GM12864 (cell line): ENCODE data around the gene GRK7.

Experiments
- DNase-seq: peaks from one replicate; pipeline ENCODE4 v3.0.0-alpha.2; 2011; ENCODE audit warnings: low read depth
- H3K4me3 ChIP-seq: 2 replicates; pipeline ENCODE4 v1.5.1; 2011; ENCODE audit warnings: mild to moderate bottlenecking, low read depth, low read length, control low read depth
- TF ChIP-seq, protein P1 (sequence below): IDR thresholded peaks from 2 replicates; pipeline ENCODE4 v1.5.1; 2011; ENCODE audit warnings: low read depth, mild to moderate bottlenecking, moderate library complexity, low read length, control low read depth, inconsistent platforms; ENCODE audit errors: missing control alignments

Gene GRK7

DNA sequence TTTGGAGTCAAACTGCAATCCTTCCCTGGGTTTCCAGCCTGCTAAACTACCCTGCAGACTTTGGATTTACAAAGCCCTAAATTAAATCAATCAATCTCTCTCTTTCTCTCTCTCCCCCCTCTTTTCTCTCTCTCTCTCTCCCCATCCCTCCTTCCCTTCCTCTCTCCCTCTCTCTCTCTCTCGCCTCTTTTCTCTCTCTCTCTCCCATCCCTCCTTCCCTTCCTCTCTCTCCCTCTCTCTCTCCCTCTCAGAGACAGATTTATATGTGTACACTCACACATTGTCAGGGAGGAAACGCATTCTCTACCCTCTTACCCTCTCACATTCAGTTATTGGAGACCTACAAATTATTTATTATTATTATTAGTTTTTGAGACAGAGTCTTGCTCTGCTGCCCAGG, 47.0 kb downstream of the GRK7 start:
- TF ChIP-seq, protein P1, sequence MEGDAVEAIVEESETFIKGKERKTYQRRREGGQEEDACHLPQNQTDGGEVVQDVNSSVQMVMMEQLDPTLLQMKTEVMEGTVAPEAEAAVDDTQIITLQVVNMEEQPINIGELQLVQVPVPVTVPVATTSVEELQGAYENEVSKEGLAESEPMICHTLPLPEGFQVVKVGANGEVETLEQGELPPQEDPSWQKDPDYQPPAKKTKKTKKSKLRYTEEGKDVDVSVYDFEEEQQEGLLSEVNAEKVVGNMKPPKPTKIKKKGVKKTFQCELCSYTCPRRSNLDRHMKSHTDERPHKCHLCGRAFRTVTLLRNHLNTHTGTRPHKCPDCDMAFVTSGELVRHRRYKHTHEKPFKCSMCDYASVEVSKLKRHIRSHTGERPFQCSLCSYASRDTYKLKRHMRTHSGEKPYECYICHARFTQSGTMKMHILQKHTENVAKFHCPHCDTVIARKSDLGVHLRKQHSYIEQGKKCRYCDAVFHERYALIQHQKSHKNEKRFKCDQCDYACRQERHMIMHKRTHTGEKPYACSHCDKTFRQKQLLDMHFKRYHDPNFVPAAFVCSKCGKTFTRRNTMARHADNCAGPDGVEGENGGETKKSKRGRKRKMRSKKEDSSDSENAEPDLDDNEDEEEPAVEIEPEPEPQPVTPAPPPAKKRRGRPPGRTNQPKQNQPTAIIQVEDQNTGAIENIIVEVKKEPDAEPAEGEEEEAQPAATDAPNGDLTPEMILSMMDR: no peak
- DNase-seq: no peak
- H3K4me3 ChIP-seq: no peak overlapping the region

DNA sequence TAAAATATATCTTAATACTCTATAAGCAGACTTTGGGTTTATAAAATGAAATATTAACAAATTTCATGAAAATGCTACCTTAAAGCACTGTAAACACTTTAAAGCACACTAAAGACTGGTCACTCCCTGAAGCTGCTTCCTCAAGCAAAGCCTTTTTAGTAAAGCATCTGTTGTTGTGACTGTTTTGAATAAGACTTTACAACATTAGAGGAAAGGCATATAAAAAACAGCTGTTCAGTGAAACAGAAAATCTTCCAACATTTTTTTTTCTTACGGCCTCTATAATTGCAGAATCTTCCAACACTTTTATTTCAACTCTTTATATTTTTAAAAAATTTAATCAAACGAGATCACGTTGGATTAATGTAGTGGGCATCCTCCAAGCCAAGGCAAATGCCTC, 48.1 kb downstream of the GRK7 start:
- H3K4me3 ChIP-seq: no peak overlapping the region
- TF ChIP-seq, protein P1: no peak
- no peak for DNase-seq

DNA sequence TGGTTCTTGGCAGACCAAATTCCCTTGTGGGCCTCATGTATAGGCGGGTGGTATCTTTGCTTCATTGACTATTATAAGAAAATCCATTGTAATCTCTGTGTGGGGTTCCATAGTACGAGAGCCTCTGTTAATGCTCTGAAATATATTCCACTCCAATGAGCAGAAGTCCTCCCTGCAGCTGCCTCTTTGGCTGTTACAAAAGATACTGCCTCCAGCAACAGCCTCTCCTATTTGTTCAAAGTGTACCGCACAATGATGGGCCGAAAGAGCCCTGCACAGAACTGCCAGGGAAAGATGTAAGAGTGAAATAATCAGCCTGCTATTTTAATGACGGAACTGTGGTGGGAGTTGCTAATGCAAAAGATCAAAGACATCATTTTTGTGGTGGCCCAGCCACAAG, 48.9 kb downstream of the GRK7 start:
- H3K4me3 ChIP-seq: no peak overlapping the region
- TF ChIP-seq, protein P1: no peak
- no peak for DNase-seq

DNA sequence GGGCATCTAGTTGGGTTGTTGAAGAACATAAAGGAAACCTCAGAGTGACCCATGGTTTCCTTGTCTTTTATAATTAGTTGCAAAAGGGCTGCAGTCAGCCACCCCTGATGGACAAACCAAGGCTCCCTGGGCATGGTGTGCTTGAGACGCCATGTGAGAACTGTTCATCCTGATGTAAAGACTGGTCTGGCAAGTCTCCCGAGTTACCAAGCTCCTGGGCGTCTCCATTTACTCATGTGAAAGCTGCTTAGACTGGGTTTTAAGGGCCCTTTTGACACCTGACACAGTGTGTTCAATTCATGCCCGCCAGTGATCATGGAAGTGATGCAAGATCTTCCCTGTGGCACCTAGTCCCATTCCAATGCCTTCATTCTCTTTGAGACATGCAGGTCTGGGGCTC, 49.4 kb downstream of the GRK7 start:
- TF ChIP-seq, protein P1: no peak
- H3K4me3 ChIP-seq: no peak overlapping the region
- no peak for DNase-seq
